Measurements from ENCODE around the gene C8A. TPM values are rescaled to one million over a fixed set of nuclear protein-coding genes. Genes with fewer than 3 reads are reported as not detected.

Gene C8A
- total and polyA plus RNA-seq, 2 of the 8 experiments (the other 6 are each of a cell fraction or from before 2014, with no cell fraction given) = not detected

DNA sequence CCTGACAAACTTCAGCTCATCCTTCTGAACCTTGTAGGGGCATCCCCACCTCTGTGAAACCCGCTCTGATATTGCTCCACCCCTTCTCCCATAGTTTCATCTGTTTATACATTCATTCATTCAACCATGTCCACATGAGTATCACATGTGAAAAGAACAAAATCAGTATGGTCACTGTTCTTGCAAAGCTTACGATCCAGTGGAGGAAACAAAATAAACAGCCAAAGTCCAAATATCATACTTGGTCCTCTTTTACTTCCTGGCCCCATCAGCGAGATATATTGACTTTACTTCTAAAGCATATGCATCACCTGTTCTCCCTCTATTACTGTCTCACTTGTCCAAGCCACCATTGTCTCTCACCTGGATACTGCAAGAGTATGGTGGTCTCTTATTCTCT is 35.6 kb downstream of the C8A start:
- POLR2A ChIA-PET (ENCODE audit: partially characterized antibody) = no interaction called here

More for the DNA sequence above, 35.6 kb downstream of the C8A start:
- no peaks in the 10 kb centered on the region for H3K23me2 ChIP-seq (ENCODE audit: low read depth, low read length)
- H3K4me2 ChIP-seq (ENCODE audit: insufficient read depth in 1 of 2, low read depth in 2 of 2, low read length in 2 of 2) = no peak overlapping the region
- no peak overlapping the region for H4K8ac ChIP-seq (ENCODE audit: extremely low read depth, insufficient read depth, low read length)
- H3K23ac ChIP-seq (ENCODE audit: insufficient read length) = no peak overlapping the region
- H3K14ac ChIP-seq (ENCODE audit: insufficient read length) = no peak overlapping the region
- H3K4me1 ChIP-seq (replicated peaks in 1 of 4; ENCODE audit: control insufficient read depth in 3 of 4, insufficient read depth in 4 of 4, low read length in 3 of 4) = no peaks in the 10 kb centered on the region
- H3K79me1 ChIP-seq (ENCODE audit: low read depth, low read length) = no peaks in the 10 kb centered on the region
- H2BK12ac ChIP-seq (ENCODE audit: low read depth, low read length) = no peak overlapping the region
- WGBS, 2 experiments (ENCODE audit: extremely low coverage in 1 of 2, insufficient coverage in 1 of 2, insufficient read length in 1 of 2, insufficient replicate concordance in 2 of 2, low coverage in 1 of 2, low lambda C conversion rate in 2 of 2, missing lambda C conversion rate in 1 of 2) = 79% methylated on average over 3 of the region's 3 CpGs; no CpG with 5 or more reads in 1 of the 2 experiments
- H3K36me3 ChIP-seq (ENCODE audit: control insufficient read depth in 2 of 4, insufficient read depth in 4 of 4, low read length in 3 of 4) = no peaks in the 10 kb centered on the region
- H2BK15ac ChIP-seq (ENCODE audit: low read length) = no peak overlapping the region
- no peak overlapping the region for H3K18ac ChIP-seq (ENCODE audit: extremely low read depth, low read length)
- H4K5ac ChIP-seq (ENCODE audit: insufficient read length, low read depth, low read length) = no peak overlapping the region
- FAIRE-seq = no peak
- H2BK5ac ChIP-seq (ENCODE audit: low read depth, low read length) = no peak overlapping the region
- CTCF ChIA-PET (ENCODE audit: partially characterized antibody) = interaction anchor here (0.7 kb wide), 1 partner anchor 10 kb away, joined by 3 read pairs; no protein-coding TSS in a partner anchor
- no peak overlapping the region for H3K9ac ChIP-seq (replicated peaks in 1 of 4; ENCODE audit: extremely low read depth in 1 of 4, low read depth in 3 of 4, low read length in 3 of 4)
- no peak overlapping the region for H3K27ac ChIP-seq (ENCODE audit: low read depth, low read length)
- H3K4ac ChIP-seq (replicated peaks; ENCODE audit: insufficient read length, low read depth, low read length) = no peak overlapping the region
- H4K91ac ChIP-seq (replicated peaks; ENCODE audit: insufficient read length, low read length) = no peak overlapping the region
- H3K9me3 ChIP-seq (ENCODE audit: insufficient read depth in 2 of 2, low read depth in 1 of 2, low read length in 1 of 2) = no peaks in the 10 kb centered on the region
- H2AFZ ChIP-seq (ENCODE audit: low read length) = no peak overlapping the region
- no peak for DNase-seq (ENCODE audit: low read depth in 1 of 2, low spot score in 2 of 2)
- no peaks in the 10 kb centered on the region for H3K27me3 ChIP-seq (replicated peaks in 1 of 4; ENCODE audit: control insufficient read depth in 3 of 4, extremely low read depth in 1 of 4, insufficient read depth in 3 of 4, low read length in 3 of 4)
- H2BK20ac ChIP-seq (ENCODE audit: low read length) = no peak overlapping the region
- H2AK5ac ChIP-seq (ENCODE audit: low read depth, low read length) = no peak overlapping the region
- H3K79me2 ChIP-seq (ENCODE audit: control insufficient read depth in 1 of 2, insufficient read depth in 2 of 2, low read length in 2 of 2) = no peaks in the 10 kb centered on the region
- H2BK120ac ChIP-seq (replicated peaks; ENCODE audit: low read depth, low read length) = no peak overlapping the region
- no peak overlapping the region for H3K4me3 ChIP-seq (ENCODE audit: extremely low read depth in 1 of 4, insufficient read depth in 2 of 4, low read depth in 3 of 4, low read length in 4 of 4)
- H4K20me1 ChIP-seq (replicated peaks in 1 of 2; ENCODE audit: control insufficient read depth in 1 of 2, insufficient read depth in 2 of 2, low read length in 2 of 2) = no peaks in the 10 kb centered on the region
- no peak overlapping the region for H3K56ac ChIP-seq (replicated peaks; ENCODE audit: insufficient read length, low read depth, low read length)
- no peak for TF ChIP-seq KDM4A (IDR thresholded peaks at IDR 0.05; ENCODE audit: low read depth, low read length, severe bottlenecking)
- no peak for TF ChIP-seq POLR2AphosphoS5 (IDR thresholded peaks at IDR 0.05; ENCODE audit: low read depth, low read length)
- TF ChIP-seq POU5F1 (IDR thresholded peaks at IDR 0.05; ENCODE audit: low read depth, low read length) = no peak
- no peak for TF ChIP-seq EP300 (IDR thresholded peaks at IDR 0.05; ENCODE audit: borderline replicate concordance in 1 of 2, low read depth in 2 of 2, low read length in 2 of 2)
- TF ChIP-seq BCL11A (IDR thresholded peaks at IDR 0.05; ENCODE audit: low read depth in 2 of 2, low read length in 2 of 2) = no peak
- no peak for TF ChIP-seq EGR1 (IDR thresholded peaks at IDR 0.05; ENCODE audit: borderline replicate concordance, low read depth, low read length)
- no peak for TF ChIP-seq SIX5 (IDR thresholded peaks at IDR 0.05; ENCODE audit: low read depth, low read length)
- TF ChIP-seq CBX8 (IDR thresholded peaks at IDR 0.05; ENCODE audit: borderline replicate concordance, low read depth, low read length) = no peak

Data from H1 (cell line).